CD4-positive, alpha-beta T cell treated with Interleukin-10 for 1 hour (primary cell): ENCODE data around the gene RMDN3.

Source experiments
- DNase-seq: peaks from one replicate; pipeline ENCODE4 v3.0.0-alpha.2; 2020

RMDN3 gene

DNA sequence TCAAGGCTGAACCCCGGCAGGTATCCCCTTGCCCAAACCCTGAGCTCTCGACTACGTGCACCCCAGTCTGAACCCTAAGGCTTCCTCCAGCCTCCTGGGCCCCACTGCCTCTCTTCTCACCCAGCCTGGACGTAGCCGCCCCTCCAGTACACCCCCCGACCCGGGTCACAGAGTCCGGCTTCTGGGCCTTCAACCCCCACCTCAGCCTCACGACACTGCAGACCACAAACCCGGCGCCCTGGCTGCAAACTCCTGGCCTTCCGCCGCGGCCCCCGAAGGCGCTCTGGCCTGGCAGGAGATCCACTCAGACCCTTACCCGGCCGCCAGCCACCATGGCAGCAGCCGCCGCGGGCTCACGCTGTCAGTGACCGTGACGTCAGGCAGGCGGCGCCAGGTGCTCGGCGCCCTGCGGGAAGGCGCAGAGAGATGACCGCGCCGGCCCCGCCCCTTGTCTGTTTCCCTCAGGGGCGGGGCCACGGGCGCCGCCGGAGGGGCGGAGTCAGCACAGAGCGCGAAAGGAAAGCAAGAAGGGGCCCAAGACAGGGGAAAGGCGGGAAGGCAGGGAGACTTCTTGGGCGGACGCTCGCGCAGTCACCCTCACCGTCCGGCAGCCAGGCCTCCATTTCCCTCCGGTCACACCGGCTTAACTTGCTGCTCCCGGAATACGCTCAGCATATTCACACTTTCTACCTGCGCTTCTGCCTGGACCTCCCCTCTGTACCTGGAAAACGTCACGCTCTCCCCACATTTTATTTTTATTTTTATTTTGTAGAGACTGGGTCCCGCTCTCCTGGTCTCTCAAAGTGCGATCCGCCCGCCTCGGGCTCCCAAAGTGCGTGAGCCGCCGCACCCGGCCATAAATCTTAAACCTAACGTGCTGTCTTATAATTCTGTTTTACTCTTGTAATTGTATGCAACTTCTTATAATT is at the start of gene RMDN3:
Gene RMDN3 (minus strand): TSS at position 372 of the 929 bp plus-strand sequence. CDS start 471 bp downstream, outside the sequence.
- peak; percentile 94 for DNase-seq

- DNase-seq = no peak
These were observed 48.6 kb upstream of the RMDN3 start for GRCh38 chr15:40803688-40804087.

- no peak for DNase-seq
These were observed 48.0 kb upstream of the RMDN3 start for GRCh38 chr15:40803076-40803475.

- no peak for DNase-seq
These were observed 44.5 kb upstream of the RMDN3 start for GRCh38 chr15:40799523-40799922.

DNA sequence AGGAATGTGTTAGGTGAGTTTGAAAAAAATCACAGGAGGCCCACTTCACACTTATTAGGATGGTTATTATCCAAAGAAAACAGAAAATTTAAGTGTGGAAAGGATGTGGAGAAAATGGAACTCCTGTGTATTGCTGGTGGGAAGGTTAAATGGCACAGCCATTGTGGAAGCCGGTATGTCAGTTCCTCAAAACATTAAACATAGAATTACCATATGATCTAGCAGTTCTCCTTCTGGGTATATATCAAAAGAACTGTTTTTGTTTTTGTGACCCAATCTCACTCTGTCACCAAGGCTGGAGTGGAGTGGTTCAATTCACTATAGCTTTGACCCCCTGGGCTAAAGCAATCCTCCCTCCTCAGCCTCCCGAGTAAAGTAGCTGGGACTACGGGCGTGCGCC is 41.5 kb upstream of the RMDN3 start:
- no peak for DNase-seq

DNA sequence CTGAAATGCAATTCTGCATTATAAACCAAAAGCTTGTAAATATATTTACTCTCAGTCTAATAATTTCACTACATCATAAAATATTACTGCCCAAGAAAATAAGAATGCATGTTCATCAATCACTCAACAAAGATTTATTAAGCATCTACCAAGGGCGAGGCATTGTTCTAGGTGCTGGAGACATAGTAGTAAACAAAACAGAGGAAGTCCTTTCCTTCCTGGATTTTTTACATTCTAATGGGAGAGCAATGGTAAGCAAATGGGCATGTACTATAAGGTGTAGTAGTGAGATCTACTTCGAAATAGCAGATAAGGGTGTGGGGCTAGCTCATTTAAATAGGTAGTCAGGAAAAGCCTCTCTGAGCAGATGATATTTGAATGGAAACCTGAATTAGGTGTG is 41.0 kb upstream of the RMDN3 start:
- no peak for DNase-seq

GRCh38 chr15:40793216-40793989 is 38.3 kb upstream of the RMDN3 start:
- DNase-seq = no peak

DNA sequence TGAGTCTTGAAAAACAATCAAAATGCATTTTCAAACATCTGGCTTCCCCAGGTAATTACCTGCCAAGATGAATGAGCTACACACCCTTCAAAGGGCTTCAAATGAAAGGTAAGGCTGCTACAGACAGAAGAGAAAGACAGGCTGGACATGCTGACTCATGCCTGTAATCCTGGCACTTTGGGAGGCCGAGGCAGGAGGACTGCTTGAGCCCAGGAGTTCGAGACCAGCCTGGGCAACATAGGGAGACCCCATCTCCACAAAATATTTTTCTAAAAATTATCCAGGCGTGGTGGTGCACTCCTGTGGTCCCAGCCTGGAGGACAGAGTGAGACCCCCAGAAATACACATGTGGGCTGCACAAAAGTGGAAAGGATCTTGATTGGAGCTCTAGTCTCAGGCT is 37.3 kb upstream of the RMDN3 start:
- DNase-seq = no peak

GRCh38 chr15:40790718-40791117 is 35.7 kb upstream of the RMDN3 start:
- no peak for DNase-seq

- DNase-seq = no peak
These were observed 34.9 kb upstream of the RMDN3 start for GRCh38 chr15:40789999-40790398.

DNA sequence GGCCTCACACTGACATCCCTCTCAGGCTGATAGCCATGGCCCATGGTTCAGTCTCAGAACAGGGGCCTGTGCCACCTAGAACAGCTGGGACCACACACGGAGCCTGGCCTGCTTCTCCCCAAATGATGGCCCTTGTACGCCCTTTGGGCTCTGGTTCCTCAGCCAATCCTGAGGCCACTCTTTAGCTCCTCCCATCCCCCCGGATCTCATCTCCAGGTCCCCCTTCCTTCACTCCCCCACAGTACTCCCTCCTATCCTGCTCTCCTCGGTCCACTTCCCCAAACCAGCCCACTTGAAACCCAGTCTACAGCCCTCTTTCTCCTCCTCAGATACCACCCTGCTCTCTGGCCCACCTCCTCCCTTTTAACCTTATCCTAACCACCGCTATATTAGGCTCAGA is 34.1 kb upstream of the RMDN3 start:
- DNase-seq = no peak

DNA sequence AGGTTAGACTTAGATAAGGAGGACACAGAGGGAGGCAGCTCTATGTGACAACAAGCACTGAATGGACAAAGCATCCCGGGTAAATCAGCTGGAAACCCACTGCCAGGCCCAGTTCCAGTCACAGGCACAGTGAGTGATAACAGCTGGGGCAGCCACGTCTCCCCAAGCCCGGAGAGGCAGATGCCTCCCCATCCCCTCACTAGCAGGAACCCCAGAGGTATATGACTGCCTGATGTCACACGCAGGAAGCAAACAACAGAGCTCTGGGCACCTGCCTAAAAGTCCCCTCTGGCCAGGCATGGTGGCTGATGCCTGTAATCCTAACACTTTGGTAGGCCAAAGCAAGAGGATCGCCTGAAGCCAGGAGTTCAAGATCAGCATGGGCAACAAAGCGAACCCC is 32.9 kb upstream of the RMDN3 start:
- DNase-seq = no peak

- peak; percentile 54 for DNase-seq
These were observed 32.3 kb upstream of the RMDN3 start for GRCh38 chr15:40787344-40787841.

DNA sequence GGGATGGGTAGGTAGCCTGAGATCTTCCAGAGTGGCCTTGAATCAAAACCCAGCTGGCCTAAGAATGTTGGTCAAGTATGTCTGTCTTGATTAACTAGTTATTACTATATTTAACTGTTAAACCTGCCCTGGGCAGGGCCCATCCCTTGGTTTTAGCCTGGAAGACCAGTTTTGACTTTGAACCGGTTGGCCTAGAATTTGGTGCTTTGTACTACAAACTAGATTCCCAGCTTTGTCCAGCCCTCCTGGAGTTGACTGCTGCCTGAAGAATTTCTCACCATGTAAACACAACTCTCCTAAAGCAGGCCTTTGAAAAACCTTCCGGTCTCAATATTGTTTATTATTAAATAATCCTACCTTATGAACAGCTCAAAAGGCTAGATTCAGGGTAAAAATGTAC is 30.8 kb upstream of the RMDN3 start:
- no peak for DNase-seq

DNA sequence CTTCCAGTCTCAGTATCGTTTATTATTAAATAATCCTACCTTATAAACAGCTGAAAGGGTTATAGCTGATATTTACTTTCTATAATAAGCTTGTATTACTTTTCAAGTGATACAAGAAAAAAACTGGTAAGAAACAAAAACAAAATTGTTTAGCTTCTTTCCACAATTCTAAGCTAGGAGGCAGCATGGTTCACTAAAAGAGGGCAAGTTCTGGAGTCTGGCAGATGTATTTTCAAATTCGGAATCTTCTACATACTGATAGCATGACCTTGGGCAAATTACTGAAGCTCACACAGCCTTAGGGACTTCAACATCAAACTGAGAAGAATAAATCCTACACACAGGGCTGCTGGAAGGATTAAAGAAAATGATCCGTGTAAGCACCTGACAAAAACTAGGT is 30.1 kb upstream of the RMDN3 start:
- DNase-seq = no peak

DNA sequence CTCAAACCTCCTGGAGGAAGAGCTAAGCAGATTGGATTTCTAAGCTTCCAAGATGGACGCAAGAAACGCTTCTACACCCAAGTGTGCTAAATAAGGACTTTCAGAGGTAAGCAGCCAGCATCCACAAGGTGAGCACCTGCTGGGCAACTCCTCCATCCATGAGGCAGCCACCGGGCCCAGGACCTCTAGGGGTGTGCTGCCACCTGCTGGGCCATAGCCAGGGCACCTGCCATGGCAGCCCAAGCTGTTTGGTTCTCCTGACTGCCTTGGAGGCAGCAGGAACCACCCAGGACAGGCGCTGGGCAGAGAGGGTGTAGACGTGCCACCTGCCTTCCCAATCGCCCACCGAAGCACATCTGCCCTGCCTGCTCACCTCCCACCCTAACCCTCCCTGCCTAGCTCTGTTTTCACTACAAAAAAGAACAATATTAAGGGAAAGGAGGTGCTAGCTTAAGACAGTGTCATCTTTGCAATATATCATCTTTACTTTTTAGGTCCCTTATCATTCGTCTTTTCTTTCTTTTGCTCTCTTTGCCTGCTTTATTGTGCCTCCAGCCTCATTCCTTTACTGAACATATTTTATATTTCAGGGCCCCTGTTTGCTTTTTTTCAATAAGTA is 27.7 kb upstream of the RMDN3 start:
- DNase-seq = peak; percentile 83

- peak; percentile 68 for DNase-seq
These were observed 21.6 kb upstream of the RMDN3 start for GRCh38 chr15:40776537-40777141.

- DNase-seq = no peak
These were observed 20.9 kb upstream of the RMDN3 start for GRCh38 chr15:40775740-40776536.

DNA sequence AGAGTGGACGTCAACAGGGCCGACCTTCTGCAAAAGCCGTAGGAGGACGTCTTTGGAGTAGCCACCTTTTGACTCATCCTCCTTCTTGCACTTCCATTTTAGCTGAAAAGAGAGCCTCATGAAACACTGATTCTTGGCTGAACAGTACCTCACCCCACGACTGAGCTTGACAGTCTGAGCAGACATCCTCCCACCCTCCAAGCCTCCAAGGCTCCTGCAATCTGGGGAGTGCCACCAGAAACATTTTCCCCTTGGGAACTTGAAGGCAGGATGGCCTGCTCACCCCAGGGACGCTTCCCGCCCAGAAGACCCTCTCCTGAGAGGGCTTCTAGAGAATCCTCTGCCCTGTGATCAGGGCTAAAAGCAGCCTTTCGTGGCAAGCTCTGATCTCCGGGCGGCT is 20.0 kb upstream of the RMDN3 start:
- no peak for DNase-seq

DNA sequence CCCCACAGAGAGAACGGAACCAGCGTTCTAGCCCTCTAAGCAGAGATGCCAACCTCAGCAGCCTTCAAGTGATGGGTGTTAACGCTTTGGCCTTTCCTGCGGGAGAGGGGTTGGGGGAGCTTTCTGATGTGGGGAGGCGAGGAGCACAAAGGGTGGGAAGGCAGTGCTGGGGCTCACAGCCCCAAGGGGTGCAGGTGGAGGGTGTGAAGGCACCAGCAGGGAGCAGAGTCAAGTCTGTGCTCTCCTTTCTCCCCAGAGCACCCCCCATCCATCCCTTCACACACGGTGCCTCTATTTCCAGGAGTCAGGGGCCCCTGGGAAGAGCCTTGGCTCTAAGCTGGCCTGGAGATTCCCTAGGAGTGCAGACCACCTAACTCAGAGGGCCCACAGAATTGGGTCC is 18.8 kb upstream of the RMDN3 start:
- DNase-seq = no peak

GRCh38 chr15:40773496-40773895 is 18.4 kb upstream of the RMDN3 start:
- DNase-seq = no peak

DNA sequence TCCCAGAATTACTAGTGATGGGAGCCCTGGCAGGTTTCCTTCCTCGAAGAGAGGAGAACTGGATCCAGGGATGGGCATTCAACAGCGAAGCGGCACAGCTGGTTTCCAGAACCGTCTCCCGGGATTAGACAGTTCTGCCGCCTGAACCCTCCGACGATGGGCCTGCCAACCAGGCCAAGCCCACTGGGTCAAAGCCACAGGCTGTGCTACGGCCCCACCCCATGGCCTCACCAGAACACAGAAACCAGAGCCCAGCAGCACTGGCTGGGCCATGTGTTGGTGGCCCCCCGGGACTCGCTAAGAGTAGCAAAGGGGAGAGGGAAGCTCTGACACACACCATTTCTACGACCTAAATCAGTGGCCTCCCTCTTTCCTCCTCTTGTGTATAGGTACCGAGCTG is 17.0 kb upstream of the RMDN3 start:
- no peak for DNase-seq
